GM18502 (cell line): Measurements from ENCODE around the gene ADAM19.
"Not testable (repeated sequence)": the region's sequence is repeated elsewhere in the genome, so short reads cannot be mapped to it uniquely, and the experiment has no call there.

Experiments used
- ATAC-seq: cut with Tn5 transposase; IDR thresholded peaks from one replicate; pipeline ENCODE4 v1.9.1; 2021; ENCODE audit warnings: mild to moderate bottlenecking; ENCODE audit not compliant: unreplicated experiment, poor library complexity

Gene ADAM19

GRCh38 chr5:157494178-157494832 lies 81.3 kb downstream of the ADAM19 start:
- ATAC-seq = no peak

GRCh38 chr5:157492886-157493285 lies 82.7 kb downstream of the ADAM19 start:
- no peak for ATAC-seq

- no peak for ATAC-seq
Observed at GRCh38 chr5:157491471-157491995, 84.0 kb downstream of the ADAM19 start.

GRCh38 chr5:157487358-157487757 lies 88.2 kb downstream of the ADAM19 start:
- peak; percentile 47 for ATAC-seq

- peak; percentile 55 for ATAC-seq
Observed at GRCh38 chr5:157486861-157487260, 88.7 kb downstream of the ADAM19 start.

GRCh38 chr5:157486221-157486681 lies 89.3 kb downstream of the ADAM19 start:
- peak; percentile 25 for ATAC-seq

GRCh38 chr5:157485811-157486210 lies 89.8 kb downstream of the ADAM19 start:
- peak; percentile 38 for ATAC-seq

GRCh38 chr5:157485340-157485739 lies 90.2 kb downstream of the ADAM19 start:
- no peak for ATAC-seq

GRCh38 chr5:157484768-157485167 lies 90.8 kb downstream of the ADAM19 start:
- ATAC-seq = no peak

GRCh38 chr5:157482702-157483101 lies 92.9 kb downstream of the ADAM19 start:
- ATAC-seq = not testable (repeated sequence)

GRCh38 chr5:157481666-157482065 lies 93.9 kb downstream of the ADAM19 start:
- no peak for ATAC-seq

- ATAC-seq = no peak
Observed at GRCh38 chr5:157481265-157481664, 94.3 kb downstream of the ADAM19 start.

GRCh38 chr5:157479612-157480510 lies 95.7 kb downstream of the ADAM19 start:
- no peak for ATAC-seq

- ATAC-seq = no peak
Observed at GRCh38 chr5:157479166-157479565, 96.4 kb downstream of the ADAM19 start.

GRCh38 chr5:157478726-157479125 lies 96.8 kb downstream of the ADAM19 start:
- no peak for ATAC-seq

GRCh38 chr5:157477814-157478494 lies 97.6 kb downstream of the ADAM19 start:
- ATAC-seq = no peak

- peak; percentile 69 for ATAC-seq
Observed at GRCh38 chr5:157476702-157477408, 98.7 kb downstream of the ADAM19 start.

GRCh38 chr5:157475432-157475831 lies 100.1 kb downstream of the ADAM19 start:
- ATAC-seq = no peak

- ATAC-seq = no peak
Observed at GRCh38 chr5:157473383-157474320, 101.9 kb downstream of the ADAM19 start.
